ENCODE measurements around the gene TCFL5. TPM values are rescaled to one million over a fixed set of nuclear protein-coding genes. Genes with fewer than 3 reads are reported as not detected.

TCFL5 gene
- total RNA-seq, 4 donors from 2014 or later, result 12.1 to 13.9 (median 13.1) TPM

GRCh38 chr20:62821726-62822210, 39.9 kb downstream of the TCFL5 start:
- intact Hi-C loops (cut with DNase I; ENCODE audit: low total_unique reads), result loop anchor here (10.0 kb wide), 1 partner anchor 193 kb away; no protein-coding TSS in a partner anchor
- TF ChIP-seq, protein P1, sequence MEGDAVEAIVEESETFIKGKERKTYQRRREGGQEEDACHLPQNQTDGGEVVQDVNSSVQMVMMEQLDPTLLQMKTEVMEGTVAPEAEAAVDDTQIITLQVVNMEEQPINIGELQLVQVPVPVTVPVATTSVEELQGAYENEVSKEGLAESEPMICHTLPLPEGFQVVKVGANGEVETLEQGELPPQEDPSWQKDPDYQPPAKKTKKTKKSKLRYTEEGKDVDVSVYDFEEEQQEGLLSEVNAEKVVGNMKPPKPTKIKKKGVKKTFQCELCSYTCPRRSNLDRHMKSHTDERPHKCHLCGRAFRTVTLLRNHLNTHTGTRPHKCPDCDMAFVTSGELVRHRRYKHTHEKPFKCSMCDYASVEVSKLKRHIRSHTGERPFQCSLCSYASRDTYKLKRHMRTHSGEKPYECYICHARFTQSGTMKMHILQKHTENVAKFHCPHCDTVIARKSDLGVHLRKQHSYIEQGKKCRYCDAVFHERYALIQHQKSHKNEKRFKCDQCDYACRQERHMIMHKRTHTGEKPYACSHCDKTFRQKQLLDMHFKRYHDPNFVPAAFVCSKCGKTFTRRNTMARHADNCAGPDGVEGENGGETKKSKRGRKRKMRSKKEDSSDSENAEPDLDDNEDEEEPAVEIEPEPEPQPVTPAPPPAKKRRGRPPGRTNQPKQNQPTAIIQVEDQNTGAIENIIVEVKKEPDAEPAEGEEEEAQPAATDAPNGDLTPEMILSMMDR (IDR thresholded peaks at IDR 0.05), result no peak
- no peak for TF ChIP-seq POLR2A (IDR thresholded peaks at IDR 0.05)
- H3K4me3 ChIP-seq (ENCODE audit: low read depth, poor library complexity, severe bottlenecking), result no peak overlapping the region
- WGBS, 2 donors, result 87 to 90% methylated on average over 11 to 12 of the region's 12 CpGs
- no peak for DNase-seq (ENCODE audit: low spot score in 2 of 2)

- H3K4me3 ChIP-seq (ENCODE audit: low read depth, poor library complexity, severe bottlenecking), result no peak overlapping the region
- intact Hi-C loops (cut with DNase I; ENCODE audit: low total_unique reads), result loop anchor here (10.0 kb wide), 1 partner anchor 194 kb away; no protein-coding TSS in a partner anchor
- TF ChIP-seq, protein P1 (IDR thresholded peaks at IDR 0.05), result no peak
- TF ChIP-seq POLR2A (IDR thresholded peaks at IDR 0.05), result no peak
- WGBS, 2 donors, result 81% methylated on average over 11 to 19 of the region's 19 CpGs
- DNase-seq (ENCODE audit: low spot score in 2 of 2), result no peak
These were observed 40.5 kb downstream of the TCFL5 start for GRCh38 chr20:62820962-62821725.

- WGBS, 2 donors, result 53 to 65% methylated on average over 22 to 23 of the region's 23 CpGs
- intact Hi-C loops (cut with DNase I; ENCODE audit: low total_unique reads), result loop anchor here (10.0 kb wide), 1 partner anchor 194 kb away; no protein-coding TSS in a partner anchor
- DNase-seq (ENCODE audit: low spot score in 2 of 2), result no peak
- no peak overlapping the region for H3K4me3 ChIP-seq (ENCODE audit: low read depth, poor library complexity, severe bottlenecking)
- TF ChIP-seq, protein P1 (IDR thresholded peaks at IDR 0.05), result no peak
- TF ChIP-seq POLR2A (IDR thresholded peaks at IDR 0.05), result no peak
These were observed 41.2 kb downstream of the TCFL5 start for GRCh38 chr20:62820208-62820961.

DNA sequence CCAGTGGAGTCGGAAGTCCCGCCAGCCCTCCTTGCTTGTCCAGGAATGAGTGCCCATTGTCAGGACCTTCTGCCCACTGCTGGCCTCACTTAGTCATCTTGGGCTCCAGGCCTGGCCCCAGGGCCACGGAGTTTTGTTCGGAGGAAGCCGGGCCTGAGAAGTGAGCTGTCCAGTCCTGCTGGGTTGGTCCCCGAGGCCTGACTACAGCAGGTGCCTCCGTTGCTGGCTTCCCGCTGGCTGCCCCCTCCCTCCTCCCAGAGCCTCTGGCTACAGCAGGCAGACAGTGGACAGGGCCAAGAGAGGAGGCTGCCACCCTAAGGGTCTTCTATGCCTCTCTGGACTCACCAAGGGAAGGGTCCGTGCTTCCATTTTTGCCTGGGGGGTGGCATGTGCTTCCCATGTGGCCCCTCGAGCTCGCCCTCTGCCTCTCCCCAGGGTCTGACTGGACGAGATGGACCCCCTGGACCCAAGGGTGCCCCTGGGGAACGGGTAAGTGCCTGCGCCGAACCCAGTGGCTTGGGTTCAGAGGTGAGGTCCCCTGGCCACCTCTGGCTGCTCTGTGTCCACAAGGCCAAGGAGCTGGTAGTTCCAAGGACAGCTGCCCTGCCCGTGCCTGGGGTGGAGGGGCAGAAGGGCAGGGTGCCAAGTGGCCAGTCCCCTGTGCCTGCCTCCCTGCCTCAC, 42.0 kb downstream of the TCFL5 start:
- H3K4me3 ChIP-seq (ENCODE audit: low read depth, poor library complexity, severe bottlenecking), result no peak overlapping the region
- DNase-seq (ENCODE audit: low spot score in 2 of 2), result no peak
- no peak for TF ChIP-seq POLR2A (IDR thresholded peaks at IDR 0.05)
- TF ChIP-seq, protein P1 (IDR thresholded peaks at IDR 0.05), result no peak
- intact Hi-C loops (cut with DNase I; ENCODE audit: low total_unique reads), result loop anchor here (10.0 kb wide), 2 partner anchors 195 to 515 kb away; partner anchors contain the start of gene ADRM1
- 40 to 55% methylated on average over 15 to 16 of the region's 16 CpGs for WGBS, 2 donors

Measured in lower leg skin (tissue), 4 donors.